Mesothelial cell of epicardium (in vitro differentiated cells): ENCODE measurements around the gene E2F2. TPM values are rescaled to one million over a fixed set of nuclear protein-coding genes. Genes with fewer than 3 reads are reported as not detected.

Experiments used
- DNase-seq, 2 experiments: peaks; one replicate each; pipeline ENCODE4 v3.0.0; 2021; ENCODE audit warnings: low spot score in 2 of 2; ENCODE audit not compliant: unreplicated experiment in 2 of 2
- H3K27ac Mint-ChIP-seq: 2 replicates; pipeline ENCODE4 v1.8.0; 2021; ENCODE audit warnings: mixed read lengths
- H3K27me3 Mint-ChIP-seq: 2 replicates; pipeline ENCODE4 v1.8.0; 2021; ENCODE audit warnings: low read depth, mixed read lengths
- H3K36me3 Mint-ChIP-seq: 2 replicates; pipeline ENCODE4 v1.8.0; 2021; ENCODE audit warnings: mixed read lengths
- H3K4me1 Mint-ChIP-seq: 2 replicates; pipeline ENCODE4 v1.8.0; 2021; ENCODE audit warnings: mixed read lengths
- H3K4me3 Mint-ChIP-seq: 2 replicates; pipeline ENCODE4 v1.8.0; 2021; ENCODE audit warnings: mild to moderate bottlenecking, moderate library complexity, mixed read lengths
- H3K9me3 Mint-ChIP-seq: 2 replicates; pipeline ENCODE4 v1.8.0; 2021; ENCODE audit warnings: mixed read lengths
- CTCF ChIP-seq: fragments of 200-600 bp; sonication (generic); IDR thresholded peaks from one replicate; pipeline ENCODE4 v1.5.0; 2021; ENCODE audit warnings: antibody characterized with exemption; ENCODE audit not compliant: unreplicated experiment
- total RNA-seq: library from RNA; stranded (reverse); gene quantifications from 3 replicates; pipeline ENCODE4 v1.2.1, GENCODE V29; 2021

Gene E2F2
- total RNA-seq, 1 donor from 2014 or later = 4.8 TPM

DNA sequence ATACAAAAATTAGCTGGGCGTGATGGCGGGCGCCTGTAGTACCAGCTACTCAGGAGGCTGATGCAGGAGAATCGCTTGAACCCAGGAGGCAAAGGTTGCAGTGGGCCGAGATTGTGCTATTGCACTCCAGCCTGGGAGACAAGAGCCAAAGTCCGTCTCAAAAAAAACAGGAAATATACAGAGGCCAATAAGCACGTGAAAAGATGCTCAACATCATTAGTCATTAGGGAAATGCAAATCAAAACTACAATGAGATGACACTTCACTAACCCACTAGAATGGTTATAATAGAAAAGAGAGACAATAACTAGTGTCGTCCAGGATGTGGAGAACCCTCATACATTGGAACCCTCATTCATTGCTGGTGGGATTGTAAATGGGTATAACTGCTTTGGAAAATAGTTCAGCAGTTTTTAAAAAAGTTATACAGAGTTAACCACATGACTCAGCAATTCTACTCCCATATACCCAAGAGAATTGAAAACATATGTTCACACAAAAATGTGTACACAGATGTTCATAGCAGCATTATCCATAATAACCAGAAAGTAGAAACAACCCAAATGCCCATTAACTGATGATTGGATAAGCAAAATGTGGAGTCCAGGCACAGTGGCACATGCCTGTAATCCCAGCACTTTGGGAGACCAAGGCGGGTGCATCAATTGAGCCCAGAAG lies 6.4 kb upstream of the E2F2 start:
- H3K27ac Mint-ChIP-seq = peak overlapping the region; percentile 66

GRCh38 chr1:23533246-23534023 lies 2.4 kb upstream of the E2F2 start:
- H3K4me3 Mint-ChIP-seq = no peak overlapping the region
- H3K4me1 Mint-ChIP-seq = peaks cover 25% of the 10 kb centered on the region
- H3K36me3 Mint-ChIP-seq = no peaks in the 10 kb centered on the region
- no peak for DNase-seq
- TF ChIP-seq CTCF = no peak
- no peaks in the 10 kb centered on the region for H3K9me3 Mint-ChIP-seq
- no peaks in the 10 kb centered on the region for H3K27me3 Mint-ChIP-seq
- no peak overlapping the region for H3K27ac Mint-ChIP-seq

More for the DNA sequence above, 6.4 kb upstream of the E2F2 start:
- no peaks in the 10 kb centered on the region for H3K9me3 Mint-ChIP-seq
- H3K4me3 Mint-ChIP-seq = no peak overlapping the region
- H3K4me1 Mint-ChIP-seq = peaks cover 6% of the 10 kb centered on the region
- H3K27me3 Mint-ChIP-seq = no peaks in the 10 kb centered on the region
- no peaks in the 10 kb centered on the region for H3K36me3 Mint-ChIP-seq
- no peak for DNase-seq
- TF ChIP-seq CTCF = no peak

DNA sequence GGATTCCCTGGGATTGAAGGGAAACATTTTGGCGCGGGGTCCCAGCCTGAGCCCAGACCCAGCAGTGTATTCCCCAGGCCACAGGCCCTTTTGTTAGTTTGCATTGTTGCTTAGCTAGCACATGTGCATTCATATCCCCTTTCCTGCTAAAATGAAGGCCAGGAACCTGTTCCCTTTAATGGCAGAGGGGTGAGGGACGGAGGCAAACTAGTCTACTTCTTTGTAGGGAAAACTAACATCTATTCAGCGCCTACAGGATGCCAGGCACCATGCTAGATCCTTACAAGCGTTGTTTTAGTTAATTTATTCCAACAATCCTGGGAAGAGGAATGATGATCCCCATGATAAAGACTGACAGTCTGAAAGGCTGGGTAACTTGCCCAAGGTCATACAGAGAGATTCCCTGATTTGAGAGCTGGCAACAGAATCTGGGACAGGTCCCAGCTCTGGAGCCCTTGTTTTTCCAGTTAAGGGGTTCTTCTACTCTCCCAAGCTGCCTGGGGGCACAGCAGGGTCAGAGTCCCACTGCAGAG lies 595 bp upstream of the E2F2 start:
- Mint-ChIP-seq H3K4me1 (peaks cover 28% of the 10 kb centered on the region), H3K27me3 (no peaks in the 10 kb centered on the region), H3K4me3 (peak overlapping the region; percentile 85), H3K27ac (peak overlapping the region; percentile 69), H3K36me3 (no peaks in the 10 kb centered on the region), H3K9me3 (no peaks in the 10 kb centered on the region)
- TF ChIP-seq CTCF = no peak
- DNase-seq = no peak

DNA sequence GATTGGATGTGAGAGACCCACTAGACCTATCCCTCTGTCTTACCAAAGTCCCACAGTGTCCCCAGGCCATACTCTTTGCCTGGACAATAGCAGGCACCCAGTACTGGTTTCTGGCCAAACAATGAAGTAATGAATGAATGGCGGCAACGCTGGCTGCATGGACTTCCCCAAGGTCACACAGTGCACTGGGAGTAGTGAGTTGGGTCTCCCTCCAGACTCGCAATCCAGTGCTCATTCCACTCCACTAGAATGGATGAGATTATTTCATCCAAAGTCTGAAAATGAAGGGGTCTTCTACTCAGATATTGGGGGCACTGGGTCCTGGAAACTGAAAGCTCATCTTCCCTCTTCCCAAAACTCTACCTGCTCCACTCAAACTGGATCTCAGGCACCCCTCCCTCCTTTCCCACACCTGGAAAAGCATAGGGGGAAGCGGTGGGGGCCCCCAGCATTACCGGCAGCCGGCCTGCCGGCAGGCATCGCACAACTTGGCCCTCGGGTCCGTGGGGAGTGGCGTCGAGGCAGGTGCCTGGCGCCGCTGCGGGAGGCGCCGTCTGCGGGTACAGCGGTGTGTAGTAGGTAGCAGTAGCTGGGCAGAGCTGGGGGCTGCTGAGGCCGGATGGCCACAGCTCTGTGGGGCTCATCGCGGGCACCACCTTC lies 816 bp downstream of the E2F2 start:
- Mint-ChIP-seq H3K27ac (no peak overlapping the region), H3K4me1 (peaks cover 28% of the 10 kb centered on the region), H3K4me3 (peak overlapping the region; percentile 61), H3K36me3 (no peaks in the 10 kb centered on the region), H3K27me3 (no peaks in the 10 kb centered on the region), H3K9me3 (no peaks in the 10 kb centered on the region)
- no peak for TF ChIP-seq CTCF
- no peak for DNase-seq

DNA sequence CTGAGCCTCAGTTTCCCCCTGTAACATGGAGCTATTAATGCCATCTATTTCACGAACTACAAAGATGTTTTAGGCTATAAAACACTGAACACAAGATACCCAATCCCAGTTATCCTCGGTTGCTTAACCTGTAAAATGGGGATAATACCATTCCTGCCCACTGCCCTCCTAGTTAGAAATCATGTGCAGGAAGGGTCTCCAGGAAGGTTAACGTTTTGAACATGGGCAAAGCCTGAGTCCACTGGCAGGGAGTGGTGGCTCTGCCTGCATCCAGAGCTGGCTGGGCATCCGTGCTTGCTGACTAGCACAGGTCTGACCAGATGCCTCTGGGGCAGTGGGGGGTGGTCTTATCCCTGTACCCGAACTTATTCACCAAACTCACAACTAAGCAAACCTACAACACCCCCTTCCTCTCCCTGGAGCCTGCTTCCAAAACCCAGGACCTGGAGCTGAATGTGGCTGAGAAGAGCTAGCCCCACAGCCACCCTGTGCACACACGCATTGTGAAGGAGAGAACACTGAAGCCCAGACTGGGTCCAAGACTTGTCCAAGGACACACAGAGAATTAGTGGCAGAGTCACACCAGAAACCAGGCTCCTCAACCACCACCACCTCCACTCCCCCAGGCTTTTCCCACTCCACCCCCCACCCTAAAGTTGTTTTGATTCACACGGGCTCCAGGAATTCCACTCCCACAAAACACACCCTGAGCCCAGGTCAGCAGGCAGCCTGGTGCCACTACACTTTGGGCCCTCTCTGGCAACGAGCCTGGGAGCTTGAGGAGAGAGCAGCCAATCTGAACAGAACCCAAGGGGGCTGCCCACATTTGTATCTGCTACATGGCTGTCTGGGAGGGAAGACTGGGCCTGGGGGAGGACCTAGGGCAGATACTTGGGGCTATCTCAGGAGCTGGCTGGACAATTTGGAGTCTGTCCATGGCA lies 1.6 kb downstream of the E2F2 start:
- no peak for TF ChIP-seq CTCF
- no peaks in the 10 kb centered on the region for H3K36me3 Mint-ChIP-seq
- no peaks in the 10 kb centered on the region for H3K9me3 Mint-ChIP-seq
- H3K4me3 Mint-ChIP-seq = peak overlapping the region; percentile 61
- no peak for DNase-seq
- no peaks in the 10 kb centered on the region for H3K27me3 Mint-ChIP-seq
- H3K27ac Mint-ChIP-seq = no peak overlapping the region
- H3K4me1 Mint-ChIP-seq = peaks cover 28% of the 10 kb centered on the region
